Dedifferentiated amniotic fluid mesenchymal stem cell (primary cell): ENCODE measurements around the gene DCP1A.
"Not testable (repeated sequence)": the region's sequence is repeated elsewhere in the genome, so short reads cannot be mapped to it uniquely, and the experiment has no call there.

Source experiments
- DNase-seq: peaks from one replicate; pipeline ENCODE4 v3.0.0-alpha.2; 2016; ENCODE audit errors: extremely low spot score

The DCP1A gene

DNA sequence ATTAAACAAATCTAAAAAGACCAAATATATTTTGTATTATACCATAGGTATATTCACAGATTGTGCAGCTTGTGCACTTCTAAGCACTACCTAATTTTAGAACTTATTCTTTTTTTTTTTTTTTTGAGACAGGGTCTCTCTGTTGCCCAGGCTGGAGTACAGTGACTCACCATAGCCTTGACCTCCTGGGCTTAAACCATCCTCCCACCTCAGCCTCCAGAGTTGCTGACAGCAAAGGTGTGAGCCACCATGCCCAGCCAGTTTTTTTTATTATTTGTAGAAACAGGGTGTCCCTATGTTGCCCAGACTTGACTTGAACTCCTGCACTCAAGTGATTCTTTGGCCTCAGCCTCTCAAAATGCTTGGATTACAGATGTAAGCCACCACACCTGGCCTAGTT lies 79.6 kb downstream of the DCP1A start:
- DNase-seq: no peak

DNA sequence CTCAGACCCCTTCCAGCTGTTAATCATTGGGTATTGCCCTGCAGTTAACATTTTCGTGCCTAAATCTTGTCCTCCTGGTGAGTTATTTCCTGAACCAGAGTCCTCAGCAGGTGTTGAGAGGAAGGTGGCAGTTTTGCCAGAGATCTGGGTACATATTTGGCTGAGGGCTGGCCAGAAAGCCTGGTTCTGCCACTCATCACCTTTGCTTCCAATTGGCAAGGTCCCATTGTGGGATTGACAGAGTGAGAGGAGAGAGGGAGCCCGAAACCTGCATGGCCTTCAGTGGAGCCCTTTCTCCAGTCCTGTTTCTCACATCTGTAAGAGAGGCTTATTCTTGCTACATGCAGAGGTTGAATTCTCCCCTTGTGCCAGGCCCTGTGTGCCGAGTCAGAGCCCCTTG lies 82.6 kb downstream of the DCP1A start:
- DNase-seq: no peak

DNA sequence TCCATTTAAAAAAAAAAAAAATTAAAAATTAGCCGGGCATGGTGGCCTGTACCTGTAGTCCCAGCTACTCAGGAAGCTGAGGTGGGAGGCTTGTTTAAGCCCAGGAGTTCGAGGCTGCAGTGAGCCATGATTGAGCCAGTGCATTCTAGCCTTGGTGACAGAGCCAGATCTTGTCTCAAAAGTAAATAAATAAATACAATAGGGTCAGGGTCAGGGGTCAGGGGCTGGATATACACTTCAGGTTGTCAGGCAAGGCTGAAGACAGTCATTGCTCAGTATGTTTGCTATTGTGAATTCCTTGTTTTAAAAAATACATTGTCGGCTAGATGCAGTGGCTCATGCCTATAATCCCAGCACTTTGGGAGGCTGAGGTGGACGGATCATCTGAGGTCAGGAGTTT lies 83.4 kb downstream of the DCP1A start:
- DNase-seq: no peak

DNA sequence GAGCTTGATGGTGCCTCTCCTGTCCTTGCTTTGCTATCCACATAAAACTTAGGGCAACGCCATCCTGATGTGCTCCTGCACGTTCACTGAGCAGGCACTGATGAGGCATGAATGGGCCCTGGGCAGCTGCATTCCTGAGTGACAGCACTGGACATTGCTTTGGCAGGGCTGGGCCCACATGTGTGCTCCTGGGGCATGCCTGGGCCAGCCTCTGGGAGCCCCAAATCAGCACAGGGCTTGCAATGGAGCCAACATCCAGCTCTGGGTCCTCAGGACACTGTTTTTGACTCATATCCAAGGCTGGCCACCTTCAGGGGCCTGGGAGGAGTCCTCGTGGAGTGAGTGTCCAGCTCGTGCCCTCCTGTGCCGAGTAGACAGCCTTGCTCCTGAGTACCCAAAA lies 85.6 kb downstream of the DCP1A start:
- no peak for DNase-seq

DNA sequence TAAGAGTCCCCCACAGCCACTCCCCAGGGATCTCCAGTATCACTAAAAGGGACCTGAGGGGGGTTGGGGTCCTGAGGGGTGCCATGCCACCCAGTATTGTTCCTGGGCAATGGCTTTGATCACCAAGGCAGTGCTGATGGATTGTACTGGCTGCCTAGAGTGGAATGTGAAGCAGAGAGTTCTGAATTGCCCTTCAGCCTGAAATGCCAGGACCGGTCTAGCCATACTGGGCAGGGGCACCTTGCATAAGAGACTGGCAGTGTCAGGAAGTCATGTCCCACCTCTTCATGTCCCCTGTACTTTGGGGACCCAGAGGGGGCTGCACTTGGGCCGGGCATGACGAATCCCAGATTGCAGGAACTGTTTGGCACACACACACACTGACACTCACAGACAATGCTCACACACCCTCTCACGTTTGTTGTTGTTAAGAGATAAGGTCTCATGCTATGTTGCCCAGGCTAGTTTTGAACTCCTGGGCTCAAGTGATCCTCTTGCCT lies 87.0 kb downstream of the DCP1A start:
- no peak for DNase-seq

DNA sequence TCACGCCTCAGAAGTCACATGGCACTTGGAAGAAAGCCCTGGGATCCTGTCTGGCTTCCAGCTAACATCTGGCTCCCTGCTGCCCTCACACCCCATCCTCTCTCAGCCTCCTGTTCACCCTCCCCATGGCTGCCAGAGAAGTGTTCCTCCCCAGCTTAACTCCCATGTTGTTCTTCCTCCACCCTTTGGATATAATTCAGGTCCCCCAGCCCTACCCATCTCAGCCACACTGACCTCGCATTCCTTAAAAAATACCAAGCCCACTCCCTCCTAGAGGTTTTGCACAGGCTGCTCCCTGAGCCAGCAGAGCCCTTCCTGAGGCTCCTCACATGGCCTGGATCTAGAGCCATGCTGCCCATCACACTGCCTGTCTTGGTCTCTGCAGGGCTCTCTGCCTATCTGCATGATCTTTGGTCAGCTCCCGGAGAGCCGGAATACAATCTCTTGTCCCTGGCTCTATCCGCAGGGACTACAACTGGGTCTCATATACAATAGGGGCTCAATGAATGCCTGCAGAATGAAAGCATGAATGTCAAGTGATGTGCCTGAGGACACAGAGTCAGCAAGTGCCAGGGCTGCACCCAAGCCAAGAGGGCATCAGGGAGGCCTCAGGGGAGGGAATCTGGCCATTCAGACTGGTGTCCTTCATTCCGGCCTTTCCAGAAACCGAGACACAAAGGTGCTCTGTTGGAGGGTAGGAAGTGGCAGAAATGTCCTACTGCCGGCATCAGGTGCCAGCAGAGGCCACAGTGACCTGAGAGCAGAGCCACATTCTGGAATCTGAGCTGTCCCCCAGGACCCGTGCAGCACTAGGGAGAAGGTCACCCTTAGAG lies 87.7 kb downstream of the DCP1A start:
- no peak for DNase-seq

DNA sequence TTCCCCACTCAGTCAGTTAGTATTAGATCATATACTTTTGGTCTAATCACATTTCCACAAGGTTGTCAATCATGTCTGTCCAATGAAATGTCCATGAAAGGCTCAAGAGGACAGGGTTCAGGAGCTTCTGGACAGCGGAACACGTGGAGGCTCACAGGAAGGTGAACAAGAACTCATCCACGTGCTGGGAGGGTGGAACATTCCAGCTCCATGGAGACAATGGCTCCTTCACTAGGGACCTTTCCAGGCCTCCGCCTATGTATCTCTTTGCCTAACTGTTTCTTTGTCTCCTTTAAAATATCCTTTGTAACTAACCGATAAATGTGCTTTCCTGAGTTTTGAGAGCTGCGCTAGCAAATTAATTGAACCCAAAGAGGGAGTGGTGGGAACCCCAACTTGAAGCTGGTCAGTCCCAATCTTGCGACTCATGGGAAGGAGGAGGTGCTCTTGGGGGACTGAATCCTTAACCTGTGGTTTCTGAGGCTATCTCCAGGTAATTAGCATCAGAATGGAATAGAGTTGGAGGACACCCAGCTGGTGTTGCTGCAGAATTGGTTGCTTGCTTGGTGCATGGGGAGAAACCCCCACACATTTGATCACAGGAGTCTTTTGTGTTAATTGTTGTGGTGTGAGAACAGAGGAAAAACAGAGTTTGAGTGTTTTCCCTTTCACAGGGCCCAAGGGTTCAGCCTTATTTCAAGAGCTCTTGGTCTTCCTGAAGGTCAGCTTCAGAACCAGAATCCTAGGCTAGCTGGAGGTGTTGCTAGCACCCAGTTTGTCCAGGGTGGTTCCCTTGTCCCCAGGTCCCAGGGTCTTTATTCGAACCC lies 88.5 kb downstream of the DCP1A start:
- DNase-seq: no peak

DNA sequence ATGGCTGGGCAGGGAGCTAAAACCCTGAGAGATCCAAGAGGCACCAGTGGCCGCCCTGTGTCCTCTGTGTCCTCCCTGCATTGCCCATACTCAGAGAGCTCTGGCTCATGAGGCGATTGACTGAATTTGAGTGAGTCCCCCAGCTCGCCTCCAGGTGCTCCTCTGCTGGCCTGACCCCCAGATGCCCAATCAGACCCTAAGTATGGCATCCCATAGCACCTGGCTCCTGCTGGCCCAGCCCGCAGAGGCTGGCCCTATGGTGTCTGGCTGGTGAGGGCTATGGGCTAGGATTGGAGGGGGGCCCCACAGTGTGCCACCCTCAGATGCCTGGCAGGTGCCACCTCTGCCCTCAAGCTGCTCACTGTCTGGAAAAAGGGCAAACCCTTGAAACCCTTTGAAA lies 89.9 kb downstream of the DCP1A start:
- no peak for DNase-seq

DNA sequence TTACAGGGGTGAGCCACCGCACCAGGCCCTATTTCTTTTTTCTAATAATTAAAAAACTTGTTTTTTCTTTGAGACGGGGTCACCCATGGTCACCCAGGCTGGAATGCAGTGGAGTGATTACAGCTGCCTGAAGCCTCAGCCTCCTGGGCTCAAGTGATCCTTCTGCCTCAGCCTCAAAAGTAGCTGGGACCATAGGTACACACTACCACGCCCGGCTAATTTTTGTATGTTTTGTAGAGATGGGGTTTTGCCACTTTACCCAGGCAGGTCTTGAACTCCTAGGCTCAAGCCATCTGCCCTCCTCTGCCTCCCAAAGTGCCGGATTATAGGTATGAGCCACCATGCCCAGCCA lies 90.7 kb downstream of the DCP1A start:
- DNase-seq: no peak

DNA sequence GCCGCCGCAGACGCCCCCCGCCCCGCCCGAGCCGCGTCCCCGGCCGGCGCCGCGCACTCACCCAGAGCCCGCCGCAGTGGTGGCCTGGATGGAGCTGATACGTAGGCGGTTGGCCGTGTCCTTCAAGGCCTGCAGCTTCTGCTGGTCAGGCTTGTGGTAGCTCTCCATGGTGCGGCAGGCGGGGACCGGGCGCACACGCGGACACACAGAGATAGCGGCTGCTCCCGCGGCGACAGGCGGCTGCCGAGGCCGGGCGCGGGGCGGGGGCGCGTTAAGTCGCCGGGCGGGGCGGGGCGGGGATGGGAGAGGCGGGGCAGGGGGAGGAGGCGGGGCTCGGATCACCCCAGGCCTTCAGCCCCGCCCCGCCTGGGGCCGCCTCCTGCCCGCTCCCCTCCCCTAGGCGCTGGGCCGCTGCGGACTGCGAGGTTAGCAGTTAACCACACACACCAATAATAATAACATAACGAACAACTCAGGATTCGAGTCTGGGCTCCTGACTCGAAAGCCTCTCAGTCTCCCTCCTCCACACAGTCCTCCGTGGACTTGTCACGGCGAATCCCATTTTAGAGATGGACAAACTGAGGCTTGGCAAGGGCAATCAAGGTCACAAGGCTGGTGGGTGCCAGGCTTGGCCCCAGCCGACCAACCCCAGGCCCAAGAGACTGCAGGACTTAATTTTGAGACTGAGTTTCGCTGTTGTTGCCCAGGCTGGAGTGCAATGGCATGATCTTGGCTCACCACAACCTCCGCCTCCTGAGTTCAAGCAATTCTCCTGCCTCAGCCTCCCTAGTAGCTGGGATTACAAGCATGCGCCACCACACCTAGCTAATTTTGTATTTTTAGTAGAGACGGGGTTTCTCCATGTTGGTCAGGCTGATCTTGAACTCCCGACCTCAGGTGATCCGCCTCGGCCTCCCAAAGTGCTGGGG lies 91.3 kb downstream of the DCP1A start, which contains the start of gene TKT:
Gene TKT, minus strand, starts transcription at position 248 of the 929 bp plus-strand sequence. Its CDS starts 80 bp downstream, at position 168.
- DNase-seq: peak; percentile 74

DNA sequence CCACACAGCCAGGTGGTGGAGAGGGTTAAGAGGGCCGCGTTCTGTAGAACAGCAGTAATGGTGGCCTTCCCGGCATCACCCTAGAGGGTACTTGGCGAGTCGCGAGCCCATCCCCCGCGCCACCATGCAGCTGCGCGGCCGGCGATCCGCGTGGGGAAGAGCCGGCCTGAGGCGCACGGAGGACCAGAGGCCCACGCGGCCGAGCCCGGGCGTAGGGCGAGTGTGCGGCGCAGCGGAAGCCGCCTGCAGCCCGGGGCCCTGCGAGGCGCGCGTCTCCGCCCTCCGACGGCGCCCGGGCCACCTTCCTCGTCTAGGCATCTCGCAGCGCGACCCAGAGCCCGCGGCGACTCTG lies 91.9 kb downstream of the DCP1A start:
- DNase-seq: no peak

DNA sequence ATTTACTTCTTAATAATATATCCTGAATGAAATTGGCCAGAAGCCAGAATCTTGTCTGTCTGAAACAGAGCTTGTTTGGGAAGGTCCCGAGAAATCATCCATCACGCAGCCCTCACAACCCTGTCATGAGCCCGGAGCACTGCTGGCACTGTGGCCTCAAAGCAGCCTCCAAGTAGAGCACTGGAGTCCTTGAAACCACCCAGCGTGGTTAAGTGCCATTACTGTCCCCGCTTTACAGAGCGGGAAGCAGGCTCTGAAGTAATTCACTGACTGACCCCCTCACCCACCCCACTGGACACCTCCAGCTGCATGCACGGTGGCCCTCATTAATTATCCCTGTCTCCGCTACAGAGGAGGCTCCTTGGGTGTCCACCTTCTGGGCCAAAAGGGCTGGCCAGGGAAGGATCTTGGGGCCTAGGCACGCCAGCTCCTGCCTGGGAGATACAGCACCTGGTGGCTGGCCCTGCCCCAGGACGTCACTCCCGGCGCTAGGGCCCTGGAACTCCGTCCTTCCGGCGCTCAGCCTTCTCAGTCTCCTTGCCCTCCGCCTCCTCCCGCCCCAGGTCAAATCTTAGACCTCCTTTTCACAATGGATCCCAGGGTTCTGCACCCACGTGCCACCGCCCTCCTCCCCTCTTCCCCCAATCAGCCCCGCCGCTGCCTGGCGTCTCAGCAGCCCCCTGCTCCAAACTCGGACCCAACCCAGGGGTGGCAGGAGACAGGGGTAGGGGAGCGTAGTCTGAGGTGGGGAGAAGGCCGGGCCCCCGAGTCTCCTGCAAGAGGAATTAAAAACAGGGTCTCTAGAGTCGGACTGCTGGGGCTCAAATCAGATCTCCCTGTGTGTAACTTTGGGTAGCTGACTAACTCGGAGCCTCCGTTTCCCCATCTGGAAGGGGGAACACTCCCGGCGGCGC lies 92.6 kb downstream of the DCP1A start:
- no peak for DNase-seq

DNA sequence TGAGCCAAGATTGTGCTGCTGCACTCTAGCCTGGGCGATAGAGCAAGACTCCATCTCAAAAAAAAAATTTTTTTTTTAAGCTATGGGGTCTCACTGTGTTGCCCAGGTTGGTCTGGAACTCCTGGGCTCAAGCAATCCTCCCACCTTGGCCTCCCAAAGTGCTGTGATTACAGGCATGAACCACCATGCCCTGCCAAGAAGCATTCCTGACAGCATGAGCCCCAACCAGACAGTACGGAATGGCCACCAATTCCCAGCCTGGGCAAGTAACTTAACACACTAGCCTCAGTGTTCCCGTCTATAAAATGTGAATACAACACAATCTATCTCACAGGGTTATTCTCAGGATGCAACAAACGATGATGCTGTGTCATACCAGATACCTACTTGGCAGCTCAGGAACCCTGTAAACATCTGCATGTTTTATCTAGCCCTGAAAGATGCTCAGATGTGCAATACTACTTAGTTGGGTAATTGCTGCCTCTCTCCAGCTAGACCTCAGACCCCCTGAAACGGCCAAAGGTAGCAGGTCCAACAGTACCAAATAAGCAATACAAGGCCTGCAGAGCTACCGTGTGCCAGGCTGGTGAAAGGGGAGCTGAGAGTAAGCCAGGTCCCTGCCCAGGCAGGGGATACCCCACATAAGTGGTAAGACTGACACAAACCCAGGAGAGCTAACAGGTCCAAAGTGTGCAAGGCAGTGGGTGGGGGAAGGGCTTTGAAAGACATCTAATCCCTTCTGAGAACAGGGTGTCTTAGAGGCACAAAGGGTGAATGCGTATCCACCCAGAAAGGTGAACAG lies 93.4 kb downstream of the DCP1A start:
- no peak for DNase-seq

DNA sequence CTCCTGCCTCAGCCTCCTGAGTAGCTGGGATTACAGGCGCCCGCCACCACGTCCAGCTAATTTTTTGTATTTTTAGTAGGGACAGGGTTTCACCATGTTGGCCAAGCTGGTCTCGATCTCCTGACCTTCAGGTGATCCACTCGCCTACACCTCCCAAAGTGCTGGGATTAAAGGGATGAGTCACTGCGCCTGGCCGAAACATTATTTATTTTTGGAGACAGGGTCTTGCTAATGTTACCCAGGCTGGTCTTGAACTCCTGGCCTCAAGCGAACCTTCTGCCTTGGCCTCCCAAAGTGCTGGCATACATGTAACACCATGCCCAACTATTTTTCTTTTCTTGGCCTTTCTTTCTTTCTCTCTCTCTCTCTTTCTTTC lies 94.4 kb downstream of the DCP1A start:
- DNase-seq: not testable (repeated sequence)

DNA sequence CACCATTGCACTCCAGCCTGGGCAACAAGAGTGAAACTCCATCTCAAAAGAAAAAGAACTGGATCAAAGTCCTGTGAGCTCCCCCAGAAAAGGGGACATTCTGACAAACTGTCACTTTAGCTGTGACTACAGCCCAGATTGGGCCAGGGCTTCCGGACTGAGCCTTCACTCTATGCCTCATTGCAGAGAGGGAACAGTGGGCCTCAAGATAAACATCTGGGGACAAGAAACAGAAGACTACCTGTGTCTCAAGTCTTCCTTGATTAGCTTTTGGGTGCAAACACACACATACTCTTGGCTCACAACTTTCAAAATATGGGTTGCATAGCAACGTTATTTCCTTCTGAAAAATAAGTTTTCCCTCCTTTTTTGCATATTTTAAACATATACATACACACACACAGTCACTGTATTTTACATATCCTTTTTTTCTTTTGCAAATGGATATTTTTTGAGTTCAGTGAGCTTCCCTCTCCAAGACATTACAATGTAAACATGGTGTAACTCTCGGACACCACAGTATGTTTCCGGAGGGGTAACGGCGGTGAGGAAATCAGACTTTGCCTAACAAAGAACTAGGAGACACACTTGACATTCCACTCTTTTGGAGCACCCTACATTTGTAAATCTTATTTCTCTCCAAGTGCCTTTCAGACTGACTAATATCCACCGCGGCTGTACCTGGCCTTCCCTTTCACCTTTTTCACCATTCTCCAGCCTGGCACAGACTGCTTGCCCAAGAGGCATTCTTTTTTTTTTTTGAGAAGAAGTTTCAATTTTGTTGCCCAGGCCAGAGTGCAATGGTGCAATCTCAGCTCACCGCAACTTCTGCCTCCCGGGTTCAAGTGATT lies 95.0 kb downstream of the DCP1A start:
- DNase-seq: no peak

DNA sequence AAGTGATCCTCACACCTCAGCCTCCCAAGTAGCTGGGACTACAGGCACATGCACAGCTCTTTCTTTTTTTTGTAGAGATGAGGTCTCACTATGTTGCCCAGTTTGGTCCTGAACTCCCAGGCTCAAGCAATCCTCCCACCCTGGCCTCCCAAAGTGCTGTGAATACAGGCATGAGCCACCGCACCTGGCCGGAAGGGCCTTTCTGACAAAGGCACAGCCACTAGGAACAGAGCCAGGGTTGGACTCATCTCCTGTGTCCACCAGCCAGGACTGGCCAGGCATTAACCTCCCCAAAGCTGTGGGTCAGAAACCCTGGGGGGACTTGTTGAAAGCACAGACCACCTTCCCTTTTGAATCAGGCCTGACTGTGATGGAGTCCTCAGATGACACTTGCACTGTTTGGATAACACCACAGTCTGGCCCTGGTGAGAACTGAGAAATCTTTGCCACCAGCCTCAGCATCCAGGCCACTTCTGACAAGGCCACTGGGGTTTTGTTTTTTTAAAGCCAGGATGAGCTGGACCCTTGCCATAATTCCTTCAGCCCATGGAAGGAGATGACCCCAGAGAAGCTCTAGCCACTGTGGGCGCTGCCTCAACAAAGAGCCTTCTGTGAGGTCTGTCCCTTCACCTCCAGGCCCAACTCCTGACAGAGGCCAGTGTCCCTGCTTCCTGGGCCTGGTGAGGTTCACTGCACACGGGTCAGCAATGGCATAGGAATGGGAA lies 96.3 kb downstream of the DCP1A start:
- DNase-seq: no peak

DNA sequence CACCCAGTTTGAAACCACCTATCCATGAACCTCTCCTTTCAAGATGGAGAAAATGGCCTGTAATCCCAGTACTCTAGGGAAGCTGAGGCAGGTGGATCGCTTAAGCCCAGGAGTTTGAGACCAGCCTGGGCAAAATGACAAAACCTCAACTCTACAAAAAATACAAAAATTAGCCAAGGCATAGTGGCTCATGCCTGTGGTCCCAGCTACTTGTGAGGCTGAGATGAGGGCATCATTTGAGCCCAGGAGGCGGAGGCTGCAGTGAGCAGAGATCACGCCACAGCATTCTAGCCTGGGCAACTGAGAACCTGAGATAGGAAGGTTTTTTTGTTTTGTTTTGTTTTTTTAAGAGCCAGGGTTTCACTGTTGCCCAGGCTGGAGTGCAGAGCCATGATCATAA lies 96.9 kb downstream of the DCP1A start:
- DNase-seq: no peak

DNA sequence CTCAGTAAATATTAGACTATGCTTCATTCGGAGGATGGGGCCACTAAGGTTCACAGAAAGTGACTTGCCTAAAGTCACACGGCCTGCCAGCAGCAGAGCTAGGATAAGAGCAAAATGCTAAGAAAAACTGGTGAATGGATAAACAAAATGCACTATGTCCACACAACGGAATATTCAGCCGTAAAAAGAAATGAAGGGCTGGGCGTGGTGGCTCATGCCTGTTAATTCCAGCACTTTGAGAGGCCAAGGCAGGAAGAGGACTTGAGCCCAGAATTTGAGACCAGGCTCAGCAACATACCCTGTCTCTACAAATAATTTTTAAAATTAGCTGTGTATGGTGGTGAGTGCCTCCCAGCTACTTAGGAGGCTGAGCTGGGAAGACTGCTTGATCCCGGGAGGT lies 99.2 kb downstream of the DCP1A start:
- no peak for DNase-seq
